ENCODE measurements around the gene MINAR1. TPM values are rescaled to one million over a fixed set of nuclear protein-coding genes. Genes with fewer than 3 reads are reported as not detected.

Gene MINAR1
- total RNA-seq, 1 donor from 2014 or later: 0.60 TPM

DNA sequence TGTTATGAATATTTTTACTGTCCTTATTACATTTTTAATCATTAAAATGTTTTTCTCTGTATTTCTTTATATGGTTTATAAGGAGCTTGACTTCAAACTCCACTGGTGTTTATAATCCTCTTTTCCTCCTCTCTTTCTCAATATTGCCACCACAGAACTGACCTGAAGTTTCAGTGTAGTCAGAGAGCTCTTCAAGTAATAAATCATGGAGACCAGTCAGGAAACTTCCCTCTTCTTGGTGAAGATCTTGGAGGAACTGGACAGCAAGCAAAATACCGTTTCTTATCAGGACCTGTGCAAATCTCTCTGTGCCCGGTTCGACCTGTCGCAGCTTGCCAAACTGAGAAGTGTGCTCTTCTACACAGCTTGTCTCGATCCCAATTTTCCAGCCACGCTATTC lies 23.8 kb downstream of the MINAR1 start:
- intact Hi-C loops (cut with micrococcal nuclease): no loop called here
- DNase-seq (ENCODE audit: low spot score): no peak
- Mint-ChIP-seq H3K9me3 (no peaks in the 10 kb centered on the region), H3K36me3 (ENCODE audit: low read depth) (no peaks in the 10 kb centered on the region), H3K27me3 (ENCODE audit: insufficient read depth) (peaks cover 3% of the 10 kb centered on the region), H3K4me1 (ENCODE audit: low read depth) (no peaks in the 10 kb centered on the region), H3K27ac (no peak overlapping the region), H3K4me3 (no peak overlapping the region)

DNA sequence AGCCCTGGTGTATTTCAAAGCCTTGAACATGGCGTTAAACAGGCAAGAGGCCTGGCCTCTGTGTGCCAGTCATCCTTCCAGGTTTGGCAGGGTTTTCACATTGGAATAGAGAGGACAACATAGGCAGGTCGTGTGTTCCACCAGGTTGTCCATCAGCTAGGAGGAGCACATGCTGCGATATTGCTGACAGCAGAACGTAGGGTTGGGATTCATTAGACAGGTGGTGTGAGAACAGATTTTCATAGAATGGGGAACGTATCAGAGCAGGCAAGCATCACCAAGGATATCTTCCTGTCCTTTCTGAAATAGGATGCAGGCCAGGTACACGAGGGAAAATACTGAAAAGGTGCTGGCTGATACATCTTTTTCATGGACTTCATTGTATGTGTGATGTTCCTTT lies 26.4 kb downstream of the MINAR1 start:
- no peak for DNase-seq (ENCODE audit: low spot score)
- Mint-ChIP-seq H3K4me3 (no peak overlapping the region), H3K27me3 (ENCODE audit: insufficient read depth) (peaks cover 3% of the 10 kb centered on the region), H3K4me1 (ENCODE audit: low read depth) (no peaks in the 10 kb centered on the region), H3K36me3 (ENCODE audit: low read depth) (no peaks in the 10 kb centered on the region), H3K27ac (no peak overlapping the region), H3K9me3 (no peaks in the 10 kb centered on the region)
- intact Hi-C loops (cut with micrococcal nuclease): no loop called here

DNA sequence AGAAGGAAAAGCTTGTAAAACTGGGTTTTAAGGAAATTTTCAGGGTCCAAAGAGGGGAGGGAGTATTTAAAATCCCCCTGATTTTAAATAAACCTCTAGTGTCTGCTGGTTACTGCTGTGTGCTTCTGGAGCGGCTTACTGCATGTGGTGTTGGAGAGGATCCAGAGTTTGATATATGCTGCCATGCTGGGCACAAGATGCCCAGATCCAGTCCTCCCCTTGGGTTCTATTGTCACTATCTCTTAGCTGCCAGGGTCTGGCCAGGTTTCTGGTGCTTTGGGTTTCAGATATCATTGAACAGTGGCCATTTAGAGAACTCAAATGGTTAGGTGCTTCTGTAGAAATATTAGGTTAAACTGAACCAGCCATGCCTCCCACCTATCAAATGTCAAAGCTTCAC lies 27.5 kb downstream of the MINAR1 start:
- Mint-ChIP-seq H3K27ac (no peak overlapping the region), H3K27me3 (ENCODE audit: insufficient read depth) (peaks cover 3% of the 10 kb centered on the region)
- intact Hi-C loops (cut with micrococcal nuclease): no loop called here

DNA sequence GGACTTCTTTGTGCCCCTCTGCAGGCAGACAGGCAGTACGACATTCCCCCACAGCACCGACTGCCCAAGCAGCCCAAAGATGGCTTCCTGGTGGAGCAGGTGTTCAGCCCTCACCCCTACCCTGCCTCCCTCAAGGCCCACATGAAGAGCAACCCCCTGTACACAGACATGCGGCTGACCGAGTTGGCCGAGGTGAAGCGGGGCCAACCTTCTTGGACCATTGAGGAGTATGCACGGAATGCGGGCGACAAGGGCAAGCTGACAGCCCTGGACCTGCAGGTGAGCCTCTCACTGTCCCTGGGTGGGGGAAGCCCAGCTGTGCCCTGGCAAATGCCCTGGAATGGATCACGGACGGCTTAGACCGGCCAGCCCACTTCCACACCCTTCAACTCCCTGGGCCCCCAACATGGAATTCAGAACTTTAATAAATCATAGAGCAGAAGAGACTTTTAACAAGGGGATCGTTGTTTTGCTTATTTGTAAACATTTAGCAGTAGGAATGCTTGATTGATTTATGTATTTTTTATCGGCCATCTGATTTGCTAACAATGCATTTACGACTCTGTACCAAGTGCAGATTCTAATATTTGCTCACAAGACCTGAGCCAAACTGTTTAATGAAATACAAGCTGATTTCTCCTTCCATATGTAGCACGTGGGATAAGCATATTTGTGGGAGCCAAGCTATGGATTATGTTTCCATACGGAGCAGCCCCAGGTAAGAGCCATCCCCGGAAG lies 31.1 kb downstream of the MINAR1 start:
- H3K36me3 Mint-ChIP-seq (ENCODE audit: low read depth): no peaks in the 10 kb centered on the region

More for the DNA sequence above, 27.5 kb downstream of the MINAR1 start:
- H3K36me3 Mint-ChIP-seq (ENCODE audit: low read depth): no peaks in the 10 kb centered on the region
- H3K4me1 Mint-ChIP-seq (ENCODE audit: low read depth): no peaks in the 10 kb centered on the region
- no peak overlapping the region for H3K4me3 Mint-ChIP-seq
- DNase-seq (ENCODE audit: low spot score): no peak
- no peaks in the 10 kb centered on the region for H3K9me3 Mint-ChIP-seq

DNA sequence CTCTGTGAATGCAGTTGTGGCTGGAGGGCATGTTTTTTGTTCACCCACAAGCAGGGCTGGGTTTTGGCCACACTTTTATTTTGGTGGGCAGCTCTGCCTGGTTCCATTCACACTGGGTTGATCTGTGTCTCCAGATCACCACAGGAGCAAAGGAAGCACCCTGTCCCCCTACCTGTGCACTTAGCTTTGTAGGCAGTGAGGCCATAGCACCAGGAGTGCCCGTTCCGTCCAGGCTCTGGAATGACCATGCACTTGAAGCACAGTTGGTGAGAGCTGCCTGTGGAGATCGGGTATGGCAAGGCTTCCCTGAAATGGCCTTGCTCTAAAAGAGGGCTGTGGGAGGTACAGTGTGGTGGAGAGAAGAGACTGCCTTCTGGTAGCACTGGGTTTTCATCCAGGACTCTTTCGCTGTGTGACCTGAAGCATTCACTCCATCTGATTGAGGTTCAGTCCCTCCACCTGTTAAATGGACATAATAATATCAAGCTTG lies 31.7 kb downstream of the MINAR1 start:
- H3K27me3 Mint-ChIP-seq (ENCODE audit: insufficient read depth): no peaks in the 10 kb centered on the region
- no peaks in the 10 kb centered on the region for H3K9me3 Mint-ChIP-seq
- intact Hi-C loops (cut with micrococcal nuclease): no loop called here
- H3K4me1 Mint-ChIP-seq (ENCODE audit: low read depth): no peaks in the 10 kb centered on the region
- DNase-seq (ENCODE audit: low spot score): no peak
- no peak overlapping the region for H3K27ac Mint-ChIP-seq
- H3K36me3 Mint-ChIP-seq (ENCODE audit: low read depth): no peaks in the 10 kb centered on the region
- no peak overlapping the region for H3K4me3 Mint-ChIP-seq

More for the DNA sequence above, 31.1 kb downstream of the MINAR1 start:
- Mint-ChIP-seq H3K27me3 (ENCODE audit: insufficient read depth) (no peaks in the 10 kb centered on the region), H3K4me1 (ENCODE audit: low read depth) (no peaks in the 10 kb centered on the region), H3K4me3 (no peak overlapping the region), H3K9me3 (no peaks in the 10 kb centered on the region), H3K27ac (no peak overlapping the region)
- DNase-seq (ENCODE audit: low spot score): no peak
- intact Hi-C loops (cut with micrococcal nuclease): no loop called here

DNA sequence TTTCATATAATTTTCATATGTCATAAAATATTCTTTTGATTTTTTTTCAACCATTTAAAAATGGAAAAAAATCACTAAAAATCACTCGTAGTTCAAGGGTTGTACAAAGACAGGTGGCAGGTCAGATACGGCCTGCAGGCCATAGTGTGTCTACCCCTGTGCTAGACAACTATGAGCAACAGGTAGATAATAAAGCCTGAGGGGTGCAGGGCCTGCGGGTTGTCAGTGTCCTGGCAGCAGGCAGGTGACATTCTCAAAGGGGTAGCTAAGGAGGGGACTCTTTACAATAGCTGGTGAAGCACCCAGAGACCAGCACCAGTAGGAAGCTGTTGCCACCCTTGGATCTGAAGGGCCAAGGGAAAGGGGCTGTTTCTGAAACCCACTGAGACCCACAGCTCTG lies 34.4 kb downstream of the MINAR1 start:
- H3K27ac Mint-ChIP-seq: no peak overlapping the region
- H3K4me3 Mint-ChIP-seq: no peak overlapping the region
- no peak for DNase-seq (ENCODE audit: low spot score)
- H3K36me3 Mint-ChIP-seq (ENCODE audit: low read depth): no peaks in the 10 kb centered on the region
- intact Hi-C loops (cut with micrococcal nuclease): no loop called here
- no peaks in the 10 kb centered on the region for H3K9me3 Mint-ChIP-seq
- no peaks in the 10 kb centered on the region for H3K27me3 Mint-ChIP-seq (ENCODE audit: insufficient read depth)
- no peaks in the 10 kb centered on the region for H3K4me1 Mint-ChIP-seq (ENCODE audit: low read depth)

DNA sequence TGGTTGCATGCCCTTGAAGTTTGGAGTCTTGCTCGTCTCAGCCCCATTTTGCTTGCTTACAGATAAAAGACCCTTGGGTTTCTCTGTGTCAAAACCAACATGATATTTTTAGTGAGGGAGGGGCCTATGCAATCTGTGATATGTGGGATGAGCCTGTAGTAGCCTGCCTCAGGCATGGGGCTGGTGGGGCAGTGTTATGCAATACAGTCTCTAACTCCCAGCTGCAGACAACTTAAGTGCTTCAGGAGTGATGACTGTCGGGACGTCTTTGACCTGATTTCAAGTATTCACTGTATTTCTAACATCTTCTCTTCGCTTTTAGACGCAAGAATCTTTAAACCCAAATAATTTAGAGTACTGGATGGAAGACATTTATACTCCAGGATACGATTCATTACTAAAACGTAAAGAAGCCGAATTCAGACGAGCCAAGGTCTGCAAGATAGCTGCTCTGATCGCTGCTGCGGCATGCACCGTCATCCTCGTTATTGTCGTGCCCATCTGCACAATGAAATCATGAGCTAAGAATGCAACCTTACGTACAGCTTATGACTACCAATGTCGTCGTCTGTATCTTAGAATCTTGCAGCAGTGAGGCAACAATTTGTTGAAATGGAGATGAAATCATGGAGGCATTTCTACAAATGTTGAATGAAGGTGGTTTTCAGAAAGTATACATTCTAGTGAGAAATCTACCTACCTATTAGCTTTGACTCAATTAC lies 35.9 kb downstream of the MINAR1 start:
- intact Hi-C loops (cut with micrococcal nuclease): no loop called here
- Mint-ChIP-seq H3K4me3 (no peak overlapping the region), H3K27ac (no peak overlapping the region), H3K9me3 (no peaks in the 10 kb centered on the region), H3K27me3 (ENCODE audit: insufficient read depth) (no peaks in the 10 kb centered on the region), H3K36me3 (ENCODE audit: low read depth) (no peaks in the 10 kb centered on the region), H3K4me1 (ENCODE audit: low read depth) (no peaks in the 10 kb centered on the region)
- DNase-seq (ENCODE audit: low spot score): no peak

DNA sequence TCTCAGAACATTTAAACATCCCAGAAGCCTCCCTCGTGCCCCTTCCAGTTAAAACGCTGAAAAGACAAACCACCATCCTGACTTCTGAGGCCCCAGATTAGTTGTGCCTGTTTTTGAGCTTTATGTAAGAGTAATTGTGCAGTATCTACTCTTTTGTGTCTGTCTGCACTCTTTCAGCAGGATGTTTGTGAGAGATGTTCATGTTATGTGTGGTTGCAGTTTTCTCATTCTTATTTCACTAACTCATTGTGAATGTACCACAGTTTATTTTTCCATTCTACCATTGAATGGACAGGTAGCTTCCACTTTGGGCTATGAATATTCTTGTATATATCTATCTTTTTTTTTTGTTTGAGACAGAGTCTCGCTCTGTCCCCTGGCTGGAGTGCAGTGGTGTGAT lies 40.3 kb downstream of the MINAR1 start:
- DNase-seq (ENCODE audit: low spot score): no peak
- Mint-ChIP-seq H3K4me3 (no peak overlapping the region), H3K27ac (no peak overlapping the region), H3K9me3 (no peaks in the 10 kb centered on the region), H3K36me3 (ENCODE audit: low read depth) (no peaks in the 10 kb centered on the region), H3K27me3 (ENCODE audit: insufficient read depth) (no peaks in the 10 kb centered on the region), H3K4me1 (ENCODE audit: low read depth) (no peaks in the 10 kb centered on the region)
- intact Hi-C loops (cut with micrococcal nuclease): no loop called here

DNA sequence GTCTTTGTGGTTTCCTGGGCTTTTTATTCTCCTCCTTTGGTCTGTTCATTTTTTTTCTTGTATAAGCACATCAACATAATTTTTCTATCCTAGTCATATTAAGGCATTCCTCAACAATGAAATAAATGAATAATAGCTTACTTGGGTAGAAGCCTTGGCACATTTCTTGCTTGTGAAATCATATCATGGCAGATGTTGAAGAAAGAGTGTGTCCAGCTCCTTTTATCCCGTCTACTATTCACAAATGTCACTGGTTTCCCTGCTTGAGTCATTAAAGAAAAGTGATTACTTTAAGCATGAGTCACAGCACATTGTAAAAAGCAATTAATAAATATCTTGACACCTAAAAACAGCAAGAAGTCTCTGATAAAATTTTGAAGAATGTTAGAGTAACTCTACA lies 42.1 kb downstream of the MINAR1 start:
- no peaks in the 10 kb centered on the region for H3K27me3 Mint-ChIP-seq (ENCODE audit: insufficient read depth)
- no peaks in the 10 kb centered on the region for H3K9me3 Mint-ChIP-seq
- no peak overlapping the region for H3K4me3 Mint-ChIP-seq
- no peak overlapping the region for H3K27ac Mint-ChIP-seq
- no peaks in the 10 kb centered on the region for H3K4me1 Mint-ChIP-seq (ENCODE audit: low read depth)
- intact Hi-C loops (cut with micrococcal nuclease): no loop called here
- no peak for DNase-seq (ENCODE audit: low spot score)
- H3K36me3 Mint-ChIP-seq (ENCODE audit: low read depth): no peaks in the 10 kb centered on the region

DNA sequence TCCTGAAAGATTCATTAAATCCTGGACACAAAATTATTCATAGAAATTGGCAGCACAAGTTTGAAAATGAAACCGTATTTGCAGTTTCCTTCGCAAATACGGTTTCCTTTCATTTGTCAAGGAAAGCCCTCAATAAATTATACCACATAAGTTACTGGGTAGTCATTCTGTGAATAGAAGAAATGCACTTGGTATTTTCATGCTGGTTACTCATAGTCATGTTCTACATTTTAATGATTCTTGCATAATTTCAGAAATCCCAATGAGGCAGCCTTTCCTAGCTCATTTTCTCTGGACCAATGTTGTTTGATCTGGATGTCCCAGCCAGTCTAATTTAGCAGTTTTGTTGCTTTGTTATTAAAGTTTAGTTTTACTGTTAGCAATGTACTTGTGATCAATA lies 43.2 kb downstream of the MINAR1 start:
- no peak for DNase-seq (ENCODE audit: low spot score)
- Mint-ChIP-seq H3K27me3 (ENCODE audit: insufficient read depth) (no peaks in the 10 kb centered on the region), H3K36me3 (ENCODE audit: low read depth) (no peaks in the 10 kb centered on the region), H3K9me3 (no peaks in the 10 kb centered on the region), H3K27ac (no peak overlapping the region), H3K4me3 (no peak overlapping the region), H3K4me1 (ENCODE audit: low read depth) (no peaks in the 10 kb centered on the region)
- intact Hi-C loops (cut with micrococcal nuclease): no loop called here

DNA sequence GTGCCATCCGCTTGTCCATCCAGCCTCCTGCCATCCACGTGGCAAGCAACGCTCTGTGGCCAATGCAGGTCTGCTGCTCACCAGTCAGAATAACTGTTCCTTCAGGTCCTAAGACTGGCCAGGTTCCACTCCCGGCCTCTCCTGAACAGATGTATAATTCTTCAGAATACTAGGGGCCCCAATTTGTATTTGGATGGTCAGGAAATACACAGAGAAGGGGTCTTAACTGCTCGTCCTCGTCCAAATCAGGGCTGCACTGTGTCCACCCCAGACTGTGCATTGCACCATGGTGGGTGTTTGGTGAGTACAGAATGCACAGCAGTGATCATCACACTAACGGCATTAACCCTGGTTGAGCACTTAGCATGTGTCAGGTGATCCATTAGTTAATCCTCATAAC lies 46.0 kb downstream of the MINAR1 start:
- H3K4me1 Mint-ChIP-seq (ENCODE audit: low read depth): no peaks in the 10 kb centered on the region
- no peaks in the 10 kb centered on the region for H3K9me3 Mint-ChIP-seq
- DNase-seq (ENCODE audit: low spot score): no peak

DNA sequence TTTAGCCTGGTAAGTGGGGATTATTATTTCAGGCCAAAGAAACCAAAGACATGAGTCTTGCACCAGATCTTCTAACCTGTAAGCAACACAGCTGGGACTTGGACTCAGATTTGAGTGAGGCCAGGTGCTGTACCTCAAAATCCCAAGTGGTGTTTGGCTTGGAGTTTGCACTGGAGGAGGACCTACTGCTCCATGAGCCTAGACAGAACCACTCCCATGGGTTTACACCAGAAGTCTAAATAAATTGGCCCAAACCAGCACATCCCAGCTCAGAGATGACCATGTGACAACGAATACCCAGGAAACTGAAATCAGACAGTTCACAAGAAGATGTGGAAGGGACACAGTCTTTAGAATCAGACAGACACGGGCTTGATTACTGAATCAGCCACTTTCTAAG lies 47.5 kb downstream of the MINAR1 start:
- DNase-seq (ENCODE audit: low spot score): no peak
- Mint-ChIP-seq H3K36me3 (ENCODE audit: low read depth) (no peaks in the 10 kb centered on the region), H3K27ac (no peak overlapping the region), H3K9me3 (no peaks in the 10 kb centered on the region), H3K4me1 (ENCODE audit: low read depth) (no peaks in the 10 kb centered on the region), H3K27me3 (ENCODE audit: insufficient read depth) (peaks cover 7% of the 10 kb centered on the region), H3K4me3 (no peak overlapping the region)
- intact Hi-C loops (cut with micrococcal nuclease): no loop called here

More for the DNA sequence above, 46.0 kb downstream of the MINAR1 start:
- H3K27me3 Mint-ChIP-seq (ENCODE audit: insufficient read depth): peaks cover 2% of the 10 kb centered on the region
- no peak overlapping the region for H3K4me3 Mint-ChIP-seq
- no peak overlapping the region for H3K27ac Mint-ChIP-seq
- intact Hi-C loops (cut with micrococcal nuclease): no loop called here
- H3K36me3 Mint-ChIP-seq (ENCODE audit: low read depth): no peaks in the 10 kb centered on the region

DNA sequence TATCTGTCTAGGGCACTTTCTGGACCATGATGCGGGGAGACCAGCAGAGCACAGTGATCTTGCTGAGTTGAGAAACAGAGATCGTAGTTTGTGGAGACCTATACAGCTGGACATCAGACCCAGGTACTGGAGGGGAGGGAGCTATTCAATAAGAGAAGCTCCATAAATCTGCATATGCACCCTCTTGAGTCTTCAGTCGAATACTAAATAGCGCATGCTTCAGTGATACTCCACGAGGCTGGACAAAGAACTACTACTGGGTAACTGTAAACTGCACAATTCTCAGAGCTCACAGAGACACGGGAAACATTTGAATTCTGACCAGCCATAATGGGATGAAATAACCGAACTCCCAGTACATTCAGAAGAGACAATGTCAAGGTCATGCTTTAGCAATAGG lies 49.7 kb downstream of the MINAR1 start:
- Mint-ChIP-seq H3K27me3 (ENCODE audit: insufficient read depth) (peaks cover 9% of the 10 kb centered on the region), H3K9me3 (no peaks in the 10 kb centered on the region), H3K4me1 (ENCODE audit: low read depth) (no peaks in the 10 kb centered on the region), H3K27ac (no peak overlapping the region), H3K36me3 (ENCODE audit: low read depth) (no peaks in the 10 kb centered on the region), H3K4me3 (no peak overlapping the region)
- intact Hi-C loops (cut with micrococcal nuclease): no loop called here
- no peak for DNase-seq (ENCODE audit: low spot score)
